C4-2B (cell line): ENCODE data around the gene KLF7.

Experiments
- ZFX ChIP-seq: fragments of 450-650 bp; IDR thresholded peaks from 2 replicates; pipeline ENCODE4 v1.6.1; 2017
- TF ChIP-seq, protein P1 (sequence below): fragments of 450-650 bp; conservative IDR thresholded peaks from 2 replicates; pipeline ENCODE4 v1.5.1; 2017; ENCODE audit warnings: mild to moderate bottlenecking

DNA sequence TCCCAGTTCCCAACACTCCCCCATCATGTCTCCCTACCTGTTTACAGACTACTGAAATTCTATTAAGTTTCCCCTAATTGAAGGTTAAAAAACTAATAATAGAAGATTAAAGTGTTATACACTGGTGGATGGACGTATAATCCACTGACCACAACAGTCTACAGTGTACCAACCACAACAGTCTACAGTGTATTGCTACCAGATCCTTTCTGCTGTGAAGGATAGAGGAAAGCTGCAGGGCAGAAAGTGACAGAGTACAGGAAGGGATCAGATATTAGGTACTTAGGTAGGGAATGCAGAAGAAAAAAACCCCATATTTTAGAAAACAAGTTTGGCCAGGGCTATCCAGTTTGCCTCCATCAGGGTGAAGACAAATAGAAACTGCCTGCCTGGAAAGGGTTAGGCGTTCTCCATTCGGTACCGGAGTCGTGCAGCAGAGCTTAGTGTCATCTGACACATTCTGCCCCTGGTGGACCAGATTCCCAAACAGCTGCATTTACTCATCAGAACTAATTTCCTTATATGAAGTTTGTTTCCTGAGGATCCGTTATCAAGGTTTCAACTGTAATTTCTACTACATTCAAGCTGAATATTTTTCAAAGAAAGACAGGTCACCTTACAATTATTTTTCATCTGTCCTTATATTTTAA is 49.9 kb downstream of the KLF7 start:
- TF ChIP-seq, protein P1, sequence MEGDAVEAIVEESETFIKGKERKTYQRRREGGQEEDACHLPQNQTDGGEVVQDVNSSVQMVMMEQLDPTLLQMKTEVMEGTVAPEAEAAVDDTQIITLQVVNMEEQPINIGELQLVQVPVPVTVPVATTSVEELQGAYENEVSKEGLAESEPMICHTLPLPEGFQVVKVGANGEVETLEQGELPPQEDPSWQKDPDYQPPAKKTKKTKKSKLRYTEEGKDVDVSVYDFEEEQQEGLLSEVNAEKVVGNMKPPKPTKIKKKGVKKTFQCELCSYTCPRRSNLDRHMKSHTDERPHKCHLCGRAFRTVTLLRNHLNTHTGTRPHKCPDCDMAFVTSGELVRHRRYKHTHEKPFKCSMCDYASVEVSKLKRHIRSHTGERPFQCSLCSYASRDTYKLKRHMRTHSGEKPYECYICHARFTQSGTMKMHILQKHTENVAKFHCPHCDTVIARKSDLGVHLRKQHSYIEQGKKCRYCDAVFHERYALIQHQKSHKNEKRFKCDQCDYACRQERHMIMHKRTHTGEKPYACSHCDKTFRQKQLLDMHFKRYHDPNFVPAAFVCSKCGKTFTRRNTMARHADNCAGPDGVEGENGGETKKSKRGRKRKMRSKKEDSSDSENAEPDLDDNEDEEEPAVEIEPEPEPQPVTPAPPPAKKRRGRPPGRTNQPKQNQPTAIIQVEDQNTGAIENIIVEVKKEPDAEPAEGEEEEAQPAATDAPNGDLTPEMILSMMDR = 0 out of 2 replicates have a peak, but pooled peaks have one; percentile 3
- no peak for TF ChIP-seq ZFX
